A673 (cell line): ENCODE measurements around the gene TRAPPC14.

ENCODE experiments used
- CTCF ChIP-seq: fragments of 300-800, 200-600 bp; sonication (generic); conservative IDR thresholded peaks from 2 replicates; pipeline ENCODE4 v1.5.1; 2017; ENCODE audit warnings: low read depth, mild to moderate bottlenecking, antibody characterized with exemption, low read length, moderate library complexity, mixed read lengths
- EZH2 ChIP-seq: fragments of 200-600 bp; sonication (generic); IDR thresholded peaks from 2 replicates; pipeline ENCODE4 v1.6.1; 2017; ENCODE audit warnings: borderline replicate concordance, low read depth, mild to moderate bottlenecking, mixed read lengths, antibody characterized with exemption, low read length; ENCODE audit not compliant: poor library complexity, severe bottlenecking

- TF ChIP-seq EZH2 = no peak
- TF ChIP-seq CTCF = no peak
Observed at GRCh38 chr7:100156331-100157068, 2.0 kb downstream of the TRAPPC14 start.
